Ascending aorta (tissue), 2 donors: ENCODE results near the gene LACTBL1. TPM values are rescaled to one million over a fixed set of nuclear protein-coding genes. Genes with fewer than 3 reads are reported as not detected.

Experiments used
- DNase-seq, 2 donors: peaks; one replicate each; pipeline ENCODE4 v3.0.0-alpha.2; 2019; ENCODE audit warnings: low spot score in 2 of 2
- H3K27ac ChIP-seq, 2 donors: fragments of 200-600 bp; sonication (generic); one replicate each; pipeline ENCODE4 v1.5.1; 2016 to 2017; ENCODE audit warnings: mild to moderate bottlenecking in 1 of 2
- H3K27me3 ChIP-seq: fragments of 200-600 bp; sonication (generic); one replicate; pipeline ENCODE4 v1.5.1; 2017
- H3K36me3 ChIP-seq, 2 donors: fragments of 200-600 bp; sonication (generic); one replicate each; pipeline ENCODE4 v1.5.1; 2016
- H3K4me1 ChIP-seq, 2 donors: fragments of 200-600 bp; sonication (generic); one replicate each; pipeline ENCODE4 v1.5.1; 2016 to 2017; ENCODE audit warnings: mild to moderate bottlenecking in 1 of 2
- H3K4me3 ChIP-seq, 2 donors: fragments of 200-600 bp; sonication (generic); one replicate each; pipeline ENCODE4 v1.5.1; 2016 to 2017; ENCODE audit warnings: mild to moderate bottlenecking in 1 of 2
- H3K9me3 ChIP-seq, 2 donors: fragments of 200-600 bp; sonication (generic); one replicate each; pipeline ENCODE4 v1.5.1; 2016
- intact Hi-C: fragments of 100-400 bp; cut with DNase I; formaldehyde crosslinking; loops from one replicate; pipeline ENCODE4 v1.15.1; 2023
- total RNA-seq: library from RNA; depleted of rRNA; stranded (reverse); fragments of >200 nt; gene quantifications from one replicate; pipeline ENCODE4 v1.1.0, GENCODE V29; 2016
- TF ChIP-seq, protein P1 (sequence below), 3 experiments: fragments of 200-600 bp in 2 of 3; fragments of 450-650 bp in 1 of 3; sonication (generic) in 2 of 3; IDR thresholded peaks; one replicate each; pipeline ENCODE4 v1.5.1; 2016 to 2019; ENCODE audit warnings: antibody characterized with exemption in 3 of 3, mild to moderate bottlenecking in 1 of 3, moderate library complexity in 1 of 3

The LACTBL1 gene
- total RNA-seq, 1 donor from 2014 or later = not detected

DNA sequence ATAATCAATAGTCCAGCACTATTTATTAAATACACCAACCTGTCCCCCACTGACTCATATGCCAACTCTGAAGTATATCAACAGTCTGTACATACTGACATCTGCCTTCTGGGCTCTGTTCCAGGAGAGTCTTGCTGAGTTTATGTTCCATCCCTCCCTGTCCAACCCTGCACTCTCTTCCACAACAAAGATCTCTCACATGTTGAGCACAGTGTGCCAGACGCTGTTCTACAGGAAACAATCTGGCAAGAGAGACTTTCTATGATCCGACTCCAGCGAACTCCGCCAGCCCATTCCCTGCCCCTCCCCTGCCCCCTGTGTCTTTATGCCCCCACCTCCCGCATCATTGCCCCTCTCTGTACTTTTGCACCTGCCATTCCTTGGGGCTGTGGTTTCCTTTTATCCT lies 3.4 kb downstream of the LACTBL1 start:
- TF ChIP-seq, protein P1, sequence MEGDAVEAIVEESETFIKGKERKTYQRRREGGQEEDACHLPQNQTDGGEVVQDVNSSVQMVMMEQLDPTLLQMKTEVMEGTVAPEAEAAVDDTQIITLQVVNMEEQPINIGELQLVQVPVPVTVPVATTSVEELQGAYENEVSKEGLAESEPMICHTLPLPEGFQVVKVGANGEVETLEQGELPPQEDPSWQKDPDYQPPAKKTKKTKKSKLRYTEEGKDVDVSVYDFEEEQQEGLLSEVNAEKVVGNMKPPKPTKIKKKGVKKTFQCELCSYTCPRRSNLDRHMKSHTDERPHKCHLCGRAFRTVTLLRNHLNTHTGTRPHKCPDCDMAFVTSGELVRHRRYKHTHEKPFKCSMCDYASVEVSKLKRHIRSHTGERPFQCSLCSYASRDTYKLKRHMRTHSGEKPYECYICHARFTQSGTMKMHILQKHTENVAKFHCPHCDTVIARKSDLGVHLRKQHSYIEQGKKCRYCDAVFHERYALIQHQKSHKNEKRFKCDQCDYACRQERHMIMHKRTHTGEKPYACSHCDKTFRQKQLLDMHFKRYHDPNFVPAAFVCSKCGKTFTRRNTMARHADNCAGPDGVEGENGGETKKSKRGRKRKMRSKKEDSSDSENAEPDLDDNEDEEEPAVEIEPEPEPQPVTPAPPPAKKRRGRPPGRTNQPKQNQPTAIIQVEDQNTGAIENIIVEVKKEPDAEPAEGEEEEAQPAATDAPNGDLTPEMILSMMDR (IDR thresholded peaks at IDR 0.05) = no peak
- Histone ChIP-seq H3K27ac (no peak overlapping the region), H3K36me3 (no peaks in the 10 kb centered on the region), H3K4me3 (no peak overlapping the region), H3K4me1 (no peaks in the 10 kb centered on the region), H3K27me3 (no peaks in the 10 kb centered on the region), H3K9me3 (peaks cover 0 to 4% of the 10 kb centered on the region in 2 donors)
- intact Hi-C loops = no loop called here
- DNase-seq = peak in 1 of 2 donors; percentile 16

DNA sequence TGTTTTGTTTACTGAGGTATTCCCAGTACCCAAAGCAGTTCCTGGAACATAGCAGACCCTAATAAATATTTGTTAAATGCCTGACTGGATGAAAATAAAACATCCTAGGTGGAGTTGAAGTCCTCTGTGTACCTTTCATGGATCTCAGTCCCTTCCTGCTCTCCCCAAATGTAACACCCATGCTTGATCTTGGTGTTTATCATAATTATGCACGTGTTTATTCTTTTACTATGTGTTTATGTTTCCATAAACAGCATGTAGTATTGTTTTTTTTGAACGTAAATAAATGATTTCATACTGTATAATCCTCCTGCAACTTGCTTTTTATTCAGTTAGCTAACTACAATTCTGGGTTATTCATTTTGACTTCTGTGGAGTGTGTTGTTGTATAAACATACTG lies 4.8 kb downstream of the LACTBL1 start:
- Histone ChIP-seq H3K36me3 (no peaks in the 10 kb centered on the region), H3K27me3 (no peaks in the 10 kb centered on the region), H3K9me3 (peaks cover 0 to 4% of the 10 kb centered on the region in 2 donors), H3K4me1 (no peaks in the 10 kb centered on the region), H3K4me3 (no peak overlapping the region), H3K27ac (no peak overlapping the region)
- no peak for DNase-seq
- intact Hi-C loops = no loop called here
- TF ChIP-seq, protein P1 (IDR thresholded peaks at IDR 0.05) = no peak

DNA sequence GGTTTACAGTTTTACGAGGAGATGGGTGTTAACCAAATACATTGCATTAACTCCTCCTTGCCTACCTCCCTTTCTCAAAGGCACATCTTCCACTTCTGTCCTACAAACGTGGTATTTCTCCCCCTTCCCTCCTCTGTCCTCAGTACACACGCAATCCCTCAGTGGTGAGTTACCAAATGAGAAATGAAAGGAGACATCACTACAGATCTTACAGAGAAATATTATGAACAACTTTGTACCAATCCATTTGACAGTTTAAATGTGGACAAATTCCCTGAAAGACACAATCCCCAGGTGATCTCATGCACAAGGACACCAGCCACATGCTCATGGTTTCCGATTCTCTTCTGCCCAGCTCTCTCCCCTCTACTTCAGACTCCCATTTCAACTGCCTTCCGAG lies 6.4 kb downstream of the LACTBL1 start:
- Histone ChIP-seq H3K4me1 (no peaks in the 10 kb centered on the region), H3K27ac (no peak overlapping the region), H3K27me3 (no peaks in the 10 kb centered on the region), H3K4me3 (no peak overlapping the region), H3K36me3 (no peaks in the 10 kb centered on the region), H3K9me3 (peaks cover 0 to 4% of the 10 kb centered on the region in 2 donors)
- TF ChIP-seq, protein P1 (IDR thresholded peaks at IDR 0.05) = no peak
- no peak for DNase-seq
- intact Hi-C loops = no loop called here

DNA sequence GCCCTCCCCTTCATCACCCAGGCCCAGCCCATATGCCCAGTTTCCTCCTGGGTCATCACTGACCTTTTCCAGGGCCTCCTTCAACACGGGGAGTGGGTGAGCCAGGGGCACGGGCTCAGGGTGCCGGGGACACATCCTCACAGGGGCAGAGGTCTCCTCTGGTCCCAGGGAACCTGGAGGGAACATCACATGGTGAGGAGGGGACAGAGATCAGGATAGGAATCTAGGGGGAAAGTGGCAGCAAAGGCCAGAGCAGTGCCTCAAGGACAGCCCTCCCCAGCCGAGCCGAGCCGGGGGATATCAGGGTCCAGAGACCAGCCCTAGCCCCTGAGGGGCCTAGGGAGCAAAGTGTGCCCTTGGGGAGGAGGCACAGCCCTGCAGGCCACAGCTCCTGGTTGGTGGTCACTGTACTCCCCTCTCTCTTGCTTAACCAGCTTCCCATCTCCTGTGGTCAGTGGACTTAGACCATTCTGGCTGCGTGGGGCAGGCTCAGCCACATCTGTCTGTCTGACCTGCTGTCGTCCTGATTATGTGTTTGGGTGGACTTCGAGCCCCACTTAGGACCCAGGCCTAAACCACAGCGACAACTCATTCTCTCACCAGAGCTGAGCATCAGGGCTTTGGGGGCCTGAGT lies 9.5 kb downstream of the LACTBL1 start:
- H3K4me1 ChIP-seq = no peaks in the 10 kb centered on the region

DNA sequence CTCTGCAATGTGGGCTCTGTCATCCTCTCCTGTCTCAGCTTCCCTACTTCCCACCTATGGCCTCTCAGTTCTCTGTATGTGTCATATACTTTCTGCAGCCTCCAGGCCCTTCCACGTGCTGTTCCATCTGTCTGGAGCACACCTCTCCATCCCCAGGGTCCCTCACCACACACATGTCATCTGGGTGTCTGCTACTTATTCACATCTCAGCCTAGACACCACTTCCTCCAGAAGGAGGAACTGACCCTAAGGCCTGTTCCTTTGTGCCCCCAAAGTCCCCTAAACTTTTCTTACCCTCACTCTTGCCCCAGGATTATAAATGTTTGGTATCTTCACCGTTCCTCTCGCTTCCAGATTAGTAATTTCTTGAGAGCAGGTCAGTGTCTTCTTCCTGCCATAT lies 10.1 kb downstream of the LACTBL1 start:
- intact Hi-C loops = no loop called here
- Histone ChIP-seq H3K27me3 (no peaks in the 10 kb centered on the region), H3K36me3 (no peaks in the 10 kb centered on the region), H3K4me1 (no peaks in the 10 kb centered on the region), H3K27ac (no peak overlapping the region), H3K9me3 (peaks cover 0 to 4% of the 10 kb centered on the region in 2 donors), H3K4me3 (no peak overlapping the region)
- DNase-seq = peak in 1 of 2 donors; percentile 37
- TF ChIP-seq, protein P1 (IDR thresholded peaks at IDR 0.05) = no peak

More for the DNA sequence above, 9.5 kb downstream of the LACTBL1 start:
- no peak for DNase-seq
- H3K9me3 ChIP-seq = peaks cover 0 to 4% of the 10 kb centered on the region in 2 donors
- H3K27me3 ChIP-seq = no peaks in the 10 kb centered on the region
- no peak overlapping the region for H3K27ac ChIP-seq
- H3K4me3 ChIP-seq = no peak overlapping the region
- no peaks in the 10 kb centered on the region for H3K36me3 ChIP-seq
- intact Hi-C loops = no loop called here
- TF ChIP-seq, protein P1 (IDR thresholded peaks at IDR 0.05) = no peak
